HepG2 (cell line): ENCODE results near the gene RYR2. TPM values are rescaled to one million over a fixed set of nuclear protein-coding genes. Genes with fewer than 3 reads are reported as not detected.

Experiments used
- ATAC-seq: fragments of 200-7000 bp; cut with Tn5 transposase; 3 replicates; pipeline ENCODE4 v1.9.1; 2020; ENCODE audit warnings: mild to moderate bottlenecking, moderate library complexity
- BruUV-seq: library from RNA; stranded (reverse); fragments of 400-500 nt; replicated peaks from 2 replicates; lab custom pipeline; 2021; lab: Mats Ljungman, UMichigan
- CTCF ChIA-PET: fragments of 300-600 bp; formaldehyde crosslinking; extraction: SDS; loops from one replicate; lab custom pipeline; 2021; ENCODE audit warnings: low total read pairs, inconsistent platforms, low intra/inter-chr PET ratio; lab: Yijun Ruan, JAX
- POLR2A ChIA-PET: fragments of 350-600 bp; sonication (Branson Sonifier 250); formaldehyde crosslinking; loops from one replicate; lab custom pipeline; 2020; ENCODE audit warnings: antibody characterized with exemption, inconsistent platforms; lab: Yijun Ruan, JAX
- DNase-seq: peaks from one replicate; pipeline ENCODE4 v3.0.0-alpha.2; 2015; ENCODE audit warnings: low spot score
- FAIRE-seq: peaks from 3 replicates; lab custom pipeline; 2011; peaks lifted over from hg19 to GRCh38; lab: Jason Lieb, UNC
- H2AFZ ChIP-seq: one replicate; pipeline ENCODE4 v1.6.1; 2011; ENCODE audit warnings: low read length, inconsistent platforms
- H3K27ac ChIP-seq: fragments of 300-600 bp; 3 replicates; pipeline ENCODE4 v1.8.0; 2011; ENCODE audit warnings: mixed run types, mild to moderate bottlenecking, mixed read lengths, low read length, inconsistent platforms; ENCODE audit not compliant: insufficient read depth; ENCODE audit errors: extremely low read length
- H3K27me3 ChIP-seq, 2 experiments: fragments of 200-600 bp in 1 of 2; 2 replicates in 1 of 2; 3 replicates in 1 of 2; pipeline versions ENCODE4 v1.6.0 to v1.8.0; 2011; ENCODE audit warnings: low read length in 2 of 2, mild to moderate bottlenecking in 2 of 2, moderate library complexity in 2 of 2, inconsistent platforms in 1 of 2; ENCODE audit not compliant: insufficient read depth in 2 of 2, control insufficient read depth in 1 of 2
- H3K36me3 ChIP-seq, 2 experiments: fragments of 200-600 bp in 1 of 2; replicated peaks in 1 of 2; 2 replicates in 1 of 2; 3 replicates in 1 of 2; pipeline versions ENCODE4 v1.5.1 to v1.8.0; 2011; ENCODE audit warnings: low read length in 2 of 2, inconsistent platforms in 1 of 2; ENCODE audit not compliant: insufficient read depth in 2 of 2, control insufficient read depth in 1 of 2
- H3K4me1 ChIP-seq: 2 replicates; pipeline ENCODE4 v1.5.1; 2012; ENCODE audit warnings: low read length, inconsistent platforms; ENCODE audit not compliant: insufficient read depth
- H3K4me2 ChIP-seq: 2 replicates; pipeline ENCODE4 v1.6.0; 2011; ENCODE audit warnings: low read depth, low read length, inconsistent platforms
- H3K4me3 ChIP-seq, 3 experiments: fragments of 200-600 bp in 1 of 3; sonication (generic), shearing (Covaris generic) in 1 of 3; replicated peaks in 1 of 3; 2 replicates each; pipeline ENCODE4 v1.5.1; 2011 to 2016; ENCODE audit warnings: low read length in 3 of 3, inconsistent platforms in 2 of 3, low read depth in 2 of 3, mild to moderate bottlenecking in 2 of 3, control low read depth in 1 of 3, mixed read lengths in 1 of 3; ENCODE audit not compliant: insufficient read depth in 1 of 3
- H3K79me2 ChIP-seq: one replicate; pipeline ENCODE4 v1.6.1; 2011; ENCODE audit warnings: low read length, inconsistent platforms; ENCODE audit not compliant: insufficient read depth
- H3K9ac ChIP-seq: 2 replicates; pipeline ENCODE4 v1.6.0; 2011; ENCODE audit warnings: mild to moderate bottlenecking, low read depth, low read length, inconsistent platforms; ENCODE audit not compliant: insufficient read depth
- H3K9me3 ChIP-seq: 2 replicates; pipeline ENCODE4 v1.5.1; 2012; ENCODE audit warnings: mild to moderate bottlenecking, low read length
- H4K20me1 ChIP-seq: 2 replicates; pipeline ENCODE4 v1.6.0; 2011; ENCODE audit warnings: inconsistent platforms, mild to moderate bottlenecking, low read length, moderate library complexity; ENCODE audit not compliant: insufficient read depth
- ARID2 ChIP-seq: sonication (generic); formaldehyde crosslinking; IDR thresholded peaks from 2 replicates; pipeline ENCODE4 v1.8.1; 2022; ENCODE audit warnings: mild to moderate bottlenecking, missing genetic modification reagents, borderline replicate concordance
- KDM2A ChIP-seq: sonication (generic); formaldehyde crosslinking; IDR thresholded peaks from 2 replicates; pipeline ENCODE4 v1.4.0; 2020; ENCODE audit warnings: low read depth, missing genetic modification reagents, borderline replicate concordance
- MAFF ChIP-seq: IDR thresholded peaks from 2 replicates; pipeline ENCODE4 v1.6.1; 2011; ENCODE audit warnings: low read depth, low read length, improper control_type of control experiment
- MAFK ChIP-seq, 2 experiments: IDR thresholded peaks in 1 of 2; conservative IDR thresholded peaks in 1 of 2; 2 replicates each; pipeline ENCODE4 v1.6.1; 2011; ENCODE audit warnings: improper control_type of control experiment in 2 of 2, low read length in 2 of 2
- THYN1 ChIP-seq: sonication (generic); formaldehyde crosslinking; IDR thresholded peaks from 2 replicates; pipeline ENCODE4 v1.8.1; 2023; ENCODE audit warnings: low read depth, mild to moderate bottlenecking, moderate library complexity, missing genetic modification reagents, borderline replicate concordance
- ZNF83 ChIP-seq: sonication (generic); formaldehyde crosslinking; IDR thresholded peaks from 2 replicates; pipeline ENCODE4 v1.4.0; 2020; ENCODE audit warnings: missing genetic modification reagents, mild to moderate bottlenecking, borderline replicate concordance
- WGBS: methylation state at CpG from one replicate; pipeline ENCODE4 v1.1.6; 2017; ENCODE audit warnings: low lambda C conversion rate; 5-methylcytosine and 5-hydroxymethylcytosine counted together
- in situ Hi-C: cut with HindIII; loops from 2 replicates; pipeline ENCODE4 v1.10.0; 2017; ENCODE audit warnings: low pct_unique_long_range_greater_than_20kb; ENCODE audit not compliant: extremely low pct_ligation_motif_present
- intact Hi-C: fragments of 100-400 bp; cut with micrococcal nuclease; formaldehyde crosslinking; loops from one replicate; pipeline ENCODE4 v1.10.0; 2022; ENCODE audit not compliant: unreplicated experiment
- polyA plus RNA-seq, 8 experiments: library from polyadenylated mRNA; depleted of rRNA in 3 of 8; stranded (reverse) in 7 of 8; unstranded in 1 of 8; fragments of >200 nt; fragmentation: Illumina TruSeq in 4 of 8; extraction: Trizol in 4 of 8; gene quantifications; 2 replicates each; pipeline versions ENCODE4 v1.2.1 to v1.2.3, GENCODE V29; 2011 to 2016; ENCODE audit warnings: low read depth in 4 of 8, missing spikeins in 1 of 8, mixed read lengths in 1 of 8; ENCODE audit not compliant: insufficient read depth in 1 of 8
- total RNA-seq, 5 experiments: library from RNA; depleted of rRNA; stranded (reverse); fragments of >200 nt; fragmentation: Illumina TruSeq; extraction: Trizol; gene quantifications; 2 replicates each; pipeline ENCODE4 v1.2.3, GENCODE V29; 2016; ENCODE audit warnings: low read depth in 1 of 5
- TF ChIP-seq, protein P1 (sequence below): fragments of 450-650 bp; IDR thresholded peaks from 2 replicates; pipeline ENCODE4 v1.6.1; 2016

The RYR2 gene
- total and polyA plus RNA-seq, 2 of the 13 experiments (the other 11 are each of a cell fraction or from before 2014, with no cell fraction given) = not detected

- in situ Hi-C loops (no loop called here), intact Hi-C loops (no loop called here)
- Histone ChIP-seq H2AFZ (no peak overlapping the region), H3K4me1 (no peaks in the 10 kb centered on the region), H3K79me2 (no peaks in the 10 kb centered on the region), H3K27me3 (no peaks in the 10 kb centered on the region), H3K4me3 (no peak overlapping the region), H3K9ac (no peak overlapping the region), H4K20me1 (no peaks in the 10 kb centered on the region), H3K4me2 (no peak overlapping the region), H3K27ac (no peak overlapping the region), H3K36me3 (no peaks in the 10 kb centered on the region), H3K9me3 (no peaks in the 10 kb centered on the region)
- DNase-seq (no peak), ATAC-seq (no peak), FAIRE-seq (no peak)
- ChIA-PET CTCF (no interaction called here), POLR2A (no interaction called here)
- WGBS = 2% methylated on average over 5 of the region's 5 CpGs
- no TSS peak for BruUV-seq
- TF ChIP-seq, protein P1, sequence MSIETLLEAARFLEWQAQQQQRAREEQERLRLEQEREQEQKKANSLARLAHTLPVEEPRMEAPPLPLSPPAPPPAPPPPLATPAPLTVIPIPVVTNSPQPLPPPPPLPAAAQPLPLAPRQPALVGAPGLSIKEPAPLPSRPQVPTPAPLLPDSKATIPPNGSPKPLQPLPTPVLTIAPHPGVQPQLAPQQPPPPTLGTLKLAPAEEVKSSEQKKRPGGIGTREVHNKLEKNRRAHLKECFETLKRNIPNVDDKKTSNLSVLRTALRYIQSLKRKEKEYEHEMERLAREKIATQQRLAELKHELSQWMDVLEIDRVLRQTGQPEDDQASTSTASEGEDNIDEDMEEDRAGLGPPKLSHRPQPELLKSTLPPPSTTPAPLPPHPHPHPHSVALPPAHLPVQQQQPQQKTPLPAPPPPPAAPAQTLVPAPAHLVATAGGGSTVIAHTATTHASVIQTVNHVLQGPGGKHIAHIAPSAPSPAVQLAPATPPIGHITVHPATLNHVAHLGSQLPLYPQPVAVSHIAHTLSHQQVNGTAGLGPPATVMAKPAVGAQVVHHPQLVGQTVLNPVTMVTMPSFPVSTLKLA = peak; percentile 86
- TF ChIP-seq ZNF83 (CRISPR knock-in tag) = no peak
These were observed 769.6 kb downstream of the RYR2 start for GRCh38 chr1:237811633-237812032.

DNA sequence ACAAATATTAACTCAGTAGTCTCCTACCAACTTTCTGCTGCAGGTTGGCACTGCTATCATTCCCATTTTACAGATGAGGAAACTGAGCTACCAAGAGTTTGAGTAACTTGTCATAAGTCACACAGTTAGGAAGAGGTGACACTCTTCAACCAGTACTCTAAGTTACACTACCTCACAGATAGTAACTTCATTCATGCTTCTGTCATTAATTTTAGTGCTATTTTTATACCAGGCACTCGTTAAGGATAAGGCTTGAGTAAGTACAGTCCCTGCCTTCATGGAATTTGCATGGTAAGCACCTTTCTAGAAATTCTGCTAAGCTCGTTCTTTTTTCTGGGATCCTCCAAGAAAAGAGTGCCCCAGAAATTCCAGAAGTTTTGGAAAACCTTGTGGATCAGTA is 770.1 kb downstream of the RYR2 start:
- H3K9me3 ChIP-seq = no peaks in the 10 kb centered on the region
- ATAC-seq (no peak), DNase-seq (no peak), FAIRE-seq (no peak)
- no peaks in the 10 kb centered on the region for H3K36me3 ChIP-seq
- no peak overlapping the region for H3K4me3 ChIP-seq
- intact Hi-C loops = no loop called here
- ChIA-PET POLR2A (no interaction called here), CTCF (no interaction called here)
- BruUV-seq = no TSS peak
- H3K79me2 ChIP-seq = no peaks in the 10 kb centered on the region
- in situ Hi-C loops = no loop called here
- H2AFZ ChIP-seq = no peak overlapping the region
- H3K4me2 ChIP-seq = no peak overlapping the region
- no peaks in the 10 kb centered on the region for H3K27me3 ChIP-seq
- no peaks in the 10 kb centered on the region for H3K4me1 ChIP-seq
- no peaks in the 10 kb centered on the region for H4K20me1 ChIP-seq
- TF ChIP-seq KDM2A = no peak
- no peak for TF ChIP-seq ARID2
- no peak for TF ChIP-seq THYN1 (CRISPR knock-in tag)
- TF ChIP-seq MAFK (conservative IDR thresholded peaks at IDR 0.05 in 1 of 2, IDR thresholded peaks at IDR 0.05 in 1 of 2; ENCODE audit: low read length in 2 of 2) = peak in 1 of 2 experiments; percentile 60; a peak in 2 of 4 replicates
- 0 out of 2 replicates have a peak, but pooled peaks have one; percentile 26 for TF ChIP-seq MAFF
- no peak overlapping the region for H3K9ac ChIP-seq
- 2% methylated on average over 2 of the region's 2 CpGs for WGBS
- H3K27ac ChIP-seq = no peak overlapping the region
